HepG2 (cell line): ENCODE measurements around the gene C14orf180. TPM values are rescaled to one million over a fixed set of nuclear protein-coding genes. Genes with fewer than 3 reads are reported as not detected.

Experiments
- ATAC-seq: fragments of 200-7000 bp; cut with Tn5 transposase; 3 replicates; pipeline ENCODE4 v1.9.1; 2020; ENCODE audit warnings: mild to moderate bottlenecking, moderate library complexity
- BruUV-seq: library from RNA; stranded (reverse); fragments of 400-500 nt; replicated peaks from 2 replicates; lab custom pipeline; 2021; lab: Mats Ljungman, UMichigan
- CTCF ChIA-PET: fragments of 300-600 bp; formaldehyde crosslinking; extraction: SDS; loops from one replicate; lab custom pipeline; 2021; ENCODE audit warnings: low total read pairs, inconsistent platforms, low intra/inter-chr PET ratio; lab: Yijun Ruan, JAX
- POLR2A ChIA-PET: fragments of 350-600 bp; sonication (Branson Sonifier 250); formaldehyde crosslinking; loops from one replicate; lab custom pipeline; 2020; ENCODE audit warnings: antibody characterized with exemption, inconsistent platforms; lab: Yijun Ruan, JAX
- DNase-seq: peaks from one replicate; pipeline ENCODE4 v3.0.0-alpha.2; 2015; ENCODE audit warnings: low spot score
- FAIRE-seq: peaks from 3 replicates; lab custom pipeline; 2011; peaks lifted over from hg19 to GRCh38; lab: Jason Lieb, UNC
- H2AFZ ChIP-seq: one replicate; pipeline ENCODE4 v1.6.1; 2011; ENCODE audit warnings: low read length, inconsistent platforms
- H3K27ac ChIP-seq: fragments of 300-600 bp; 3 replicates; pipeline ENCODE4 v1.8.0; 2011; ENCODE audit warnings: mixed run types, mild to moderate bottlenecking, mixed read lengths, low read length, inconsistent platforms; ENCODE audit not compliant: insufficient read depth; ENCODE audit errors: extremely low read length
- H3K27me3 ChIP-seq, 2 experiments: fragments of 200-600 bp in 1 of 2; 2 replicates in 1 of 2; 3 replicates in 1 of 2; pipeline versions ENCODE4 v1.6.0 to v1.8.0; 2011; ENCODE audit warnings: low read length in 2 of 2, mild to moderate bottlenecking in 2 of 2, moderate library complexity in 2 of 2, inconsistent platforms in 1 of 2; ENCODE audit not compliant: insufficient read depth in 2 of 2, control insufficient read depth in 1 of 2
- H3K36me3 ChIP-seq, 2 experiments: fragments of 200-600 bp in 1 of 2; replicated peaks in 1 of 2; 2 replicates in 1 of 2; 3 replicates in 1 of 2; pipeline versions ENCODE4 v1.5.1 to v1.8.0; 2011; ENCODE audit warnings: low read length in 2 of 2, inconsistent platforms in 1 of 2; ENCODE audit not compliant: insufficient read depth in 2 of 2, control insufficient read depth in 1 of 2
- H3K4me1 ChIP-seq: 2 replicates; pipeline ENCODE4 v1.5.1; 2012; ENCODE audit warnings: low read length, inconsistent platforms; ENCODE audit not compliant: insufficient read depth
- H3K4me2 ChIP-seq: 2 replicates; pipeline ENCODE4 v1.6.0; 2011; ENCODE audit warnings: low read depth, low read length, inconsistent platforms
- H3K4me3 ChIP-seq, 3 experiments: fragments of 200-600 bp in 1 of 3; sonication (generic), shearing (Covaris generic) in 1 of 3; replicated peaks in 1 of 3; 2 replicates each; pipeline ENCODE4 v1.5.1; 2011 to 2016; ENCODE audit warnings: low read length in 3 of 3, inconsistent platforms in 2 of 3, low read depth in 2 of 3, mild to moderate bottlenecking in 2 of 3, control low read depth in 1 of 3, mixed read lengths in 1 of 3; ENCODE audit not compliant: insufficient read depth in 1 of 3
- H3K79me2 ChIP-seq: one replicate; pipeline ENCODE4 v1.6.1; 2011; ENCODE audit warnings: low read length, inconsistent platforms; ENCODE audit not compliant: insufficient read depth
- H3K9ac ChIP-seq: 2 replicates; pipeline ENCODE4 v1.6.0; 2011; ENCODE audit warnings: mild to moderate bottlenecking, low read depth, low read length, inconsistent platforms; ENCODE audit not compliant: insufficient read depth
- H3K9me3 ChIP-seq: 2 replicates; pipeline ENCODE4 v1.5.1; 2012; ENCODE audit warnings: mild to moderate bottlenecking, low read length
- H4K20me1 ChIP-seq: 2 replicates; pipeline ENCODE4 v1.6.0; 2011; ENCODE audit warnings: inconsistent platforms, mild to moderate bottlenecking, low read length, moderate library complexity; ENCODE audit not compliant: insufficient read depth
- AGO1 ChIP-seq: fragments of 200-400 bp; formaldehyde crosslinking; IDR thresholded peaks from 2 replicates; pipeline ENCODE4 v1.6.1; 2017; ENCODE audit warnings: mild to moderate bottlenecking, low read depth, low read length, moderate library complexity; ENCODE audit not compliant: poor library complexity, severe bottlenecking
- CHCHD3 ChIP-seq: sonication (generic); formaldehyde crosslinking; IDR thresholded peaks from 2 replicates; pipeline ENCODE4 v1.8.0; 2022; ENCODE audit warnings: mild to moderate bottlenecking, missing genetic modification reagents, moderate library complexity
- FOXC1 ChIP-seq: sonication (generic); formaldehyde crosslinking; IDR thresholded peaks from 2 replicates; pipeline ENCODE4 v1.8.0; 2022; ENCODE audit warnings: mild to moderate bottlenecking, missing genetic modification reagents, borderline replicate concordance
- GTF2F1 ChIP-seq: fragments of 150-350 bp; IDR thresholded peaks from 2 replicates; pipeline ENCODE4 v1.6.1; 2014; ENCODE audit warnings: low read length
- MAFG ChIP-seq: sonication (generic); formaldehyde crosslinking; IDR thresholded peaks from 2 replicates; pipeline ENCODE4 v1.5.1; 2020; ENCODE audit warnings: mild to moderate bottlenecking, missing genetic modification reagents
- NBN ChIP-seq: fragments of 450-650 bp; conservative IDR thresholded peaks from 2 replicates; pipeline ENCODE4 v1.6.1; 2017
- RXRA ChIP-seq: sonication (generic); formaldehyde crosslinking; IDR thresholded peaks from 2 replicates; pipeline ENCODE4 v1.5.1; 2020; ENCODE audit warnings: missing genetic modification reagents
- ZEB1 ChIP-seq: IDR thresholded peaks from 2 replicates; pipeline ENCODE4 v1.6.1; 2012; ENCODE audit warnings: mild to moderate bottlenecking, low read depth, inconsistent platforms; ENCODE audit not compliant: insufficient replicate concordance
- ZNF10 ChIP-seq: sonication (generic); formaldehyde crosslinking; IDR thresholded peaks from 2 replicates; pipeline ENCODE4 v1.4.0; 2020; ENCODE audit warnings: mild to moderate bottlenecking, low read depth, missing genetic modification reagents, borderline replicate concordance
- ZNF180 ChIP-seq: sonication (generic); formaldehyde crosslinking; IDR thresholded peaks from 2 replicates; pipeline ENCODE4 v1.4.0; 2020; ENCODE audit warnings: low read depth, missing genetic modification reagents, borderline replicate concordance
- ZNF33A ChIP-seq: sonication (generic); formaldehyde crosslinking; IDR thresholded peaks from 2 replicates; pipeline ENCODE4 v1.5.1; 2020; ENCODE audit warnings: missing genetic modification reagents, mild to moderate bottlenecking, moderate library complexity, borderline replicate concordance
- WGBS: methylation state at CpG from one replicate; pipeline ENCODE4 v1.1.6; 2017; ENCODE audit warnings: low lambda C conversion rate; 5-methylcytosine and 5-hydroxymethylcytosine counted together
- in situ Hi-C: cut with HindIII; loops from 2 replicates; pipeline ENCODE4 v1.10.0; 2017; ENCODE audit warnings: low pct_unique_long_range_greater_than_20kb; ENCODE audit not compliant: extremely low pct_ligation_motif_present
- intact Hi-C: fragments of 100-400 bp; cut with micrococcal nuclease; formaldehyde crosslinking; loops from one replicate; pipeline ENCODE4 v1.10.0; 2022; ENCODE audit not compliant: unreplicated experiment
- polyA plus RNA-seq, 8 experiments: library from polyadenylated mRNA; depleted of rRNA in 3 of 8; stranded (reverse) in 7 of 8; unstranded in 1 of 8; fragments of >200 nt; fragmentation: Illumina TruSeq in 4 of 8; extraction: Trizol in 4 of 8; gene quantifications; 2 replicates each; pipeline versions ENCODE4 v1.2.1 to v1.2.3, GENCODE V29; 2011 to 2016; ENCODE audit warnings: low read depth in 4 of 8, missing spikeins in 1 of 8, mixed read lengths in 1 of 8; ENCODE audit not compliant: insufficient read depth in 1 of 8
- total RNA-seq, 5 experiments: library from RNA; depleted of rRNA; stranded (reverse); fragments of >200 nt; fragmentation: Illumina TruSeq; extraction: Trizol; gene quantifications; 2 replicates each; pipeline ENCODE4 v1.2.3, GENCODE V29; 2016; ENCODE audit warnings: low read depth in 1 of 5
- TF ChIP-seq, protein P1 (sequence below): sonication (generic); formaldehyde crosslinking; IDR thresholded peaks from 2 replicates; pipeline ENCODE4 v1.5.1; 2020; ENCODE audit warnings: missing genetic modification reagents, mild to moderate bottlenecking, borderline replicate concordance

The C14orf180 gene
- total and polyA plus RNA-seq, 2 of the 13 experiments (the other 11 are each of a cell fraction or from before 2014, with no cell fraction given) = not detected

DNA sequence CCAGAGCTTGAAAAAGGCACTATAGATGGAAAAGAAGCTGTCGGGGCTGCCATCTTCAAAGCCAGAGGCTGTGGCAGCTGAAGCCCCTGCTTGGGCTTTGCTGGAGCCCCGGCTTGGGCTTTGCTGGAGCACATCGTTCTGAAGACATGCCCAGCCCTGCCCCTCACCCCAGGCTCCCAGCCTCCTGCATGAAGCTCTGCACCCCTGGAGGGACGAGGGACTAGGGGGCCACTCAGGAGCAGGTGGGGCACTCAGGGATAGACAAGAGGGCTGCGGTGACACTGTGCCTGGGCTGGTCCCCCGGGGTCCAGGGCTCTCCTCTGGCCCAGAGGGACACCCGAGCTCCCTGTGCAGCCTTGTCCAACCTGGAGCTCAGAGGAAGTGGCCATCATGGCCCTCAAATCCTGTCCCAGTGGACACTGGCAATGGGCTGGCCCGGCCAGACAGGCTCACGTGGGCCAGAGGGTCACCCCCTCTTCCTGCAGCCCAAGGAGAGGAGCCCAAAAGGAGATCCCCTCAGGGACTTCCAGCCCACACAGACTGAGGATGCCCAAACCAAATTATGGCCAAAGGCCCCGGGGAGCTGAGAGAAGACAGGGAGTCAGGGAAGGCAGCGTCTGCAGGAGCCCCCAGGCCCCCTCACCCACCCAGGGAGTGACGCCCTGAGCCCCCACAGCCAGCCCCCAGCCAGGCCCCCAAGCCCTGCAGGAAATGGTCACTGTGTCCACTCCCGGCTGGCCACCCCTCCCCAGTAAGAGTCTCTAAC is 23.1 kb upstream of the C14orf180 start (continued):
- TF ChIP-seq, protein P1, sequence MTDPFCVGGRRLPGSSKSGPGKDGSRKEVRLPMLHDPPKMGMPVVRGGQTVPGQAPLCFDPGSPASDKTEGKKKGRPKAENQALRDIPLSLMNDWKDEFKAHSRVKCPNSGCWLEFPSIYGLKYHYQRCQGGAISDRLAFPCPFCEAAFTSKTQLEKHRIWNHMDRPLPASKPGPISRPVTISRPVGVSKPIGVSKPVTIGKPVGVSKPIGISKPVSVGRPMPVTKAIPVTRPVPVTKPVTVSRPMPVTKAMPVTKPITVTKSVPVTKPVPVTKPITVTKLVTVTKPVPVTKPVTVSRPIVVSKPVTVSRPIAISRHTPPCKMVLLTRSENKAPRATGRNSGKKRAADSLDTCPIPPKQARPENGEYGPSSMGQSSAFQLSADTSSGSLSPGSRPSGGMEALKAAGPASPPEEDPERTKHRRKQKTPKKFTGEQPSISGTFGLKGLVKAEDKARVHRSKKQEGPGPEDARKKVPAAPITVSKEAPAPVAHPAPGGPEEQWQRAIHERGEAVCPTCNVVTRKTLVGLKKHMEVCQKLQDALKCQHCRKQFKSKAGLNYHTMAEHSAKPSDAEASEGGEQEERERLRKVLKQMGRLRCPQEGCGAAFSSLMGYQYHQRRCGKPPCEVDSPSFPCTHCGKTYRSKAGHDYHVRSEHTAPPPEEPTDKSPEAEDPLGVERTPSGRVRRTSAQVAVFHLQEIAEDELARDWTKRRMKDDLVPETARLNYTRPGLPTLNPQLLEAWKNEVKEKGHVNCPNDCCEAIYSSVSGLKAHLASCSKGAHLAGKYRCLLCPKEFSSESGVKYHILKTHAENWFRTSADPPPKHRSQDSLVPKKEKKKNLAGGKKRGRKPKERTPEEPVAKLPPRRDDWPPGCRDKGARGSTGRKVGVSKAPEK = no peak
- no peak for TF ChIP-seq FOXC1 (CRISPR knock-in tag)
- no peak for TF ChIP-seq ZNF33A (CRISPR knock-in tag)
- no peak for TF ChIP-seq ZNF180 (CRISPR knock-in tag)
- no peak for TF ChIP-seq MAFG (CRISPR knock-in tag)
- no peak for TF ChIP-seq AGO1
- no peak for TF ChIP-seq GTF2F1
- TF ChIP-seq ZNF10 (CRISPR knock-in tag) = no peak
- TF ChIP-seq ZEB1 = no peak

DNA sequence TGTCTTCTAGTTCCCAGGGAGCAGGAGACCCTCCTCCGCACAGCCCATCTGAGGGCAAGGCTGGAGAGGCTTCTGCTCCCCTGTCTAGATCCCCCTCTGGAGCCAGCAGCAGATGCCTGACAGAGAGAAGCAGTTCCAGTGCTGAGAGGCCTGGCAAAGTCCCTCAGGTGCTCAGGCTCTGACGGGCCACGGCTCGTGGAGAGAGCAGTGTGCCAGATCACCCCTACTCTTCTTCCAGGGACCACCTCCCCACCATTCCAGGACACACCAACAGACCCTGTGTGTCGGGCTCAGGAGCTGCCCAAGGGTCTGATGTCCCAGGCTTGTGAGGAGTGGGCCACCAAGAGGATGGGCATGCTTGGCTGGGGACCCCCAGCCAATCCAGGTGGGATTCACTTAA is 22.5 kb upstream of the C14orf180 start:
- Histone ChIP-seq H2AFZ (no peak overlapping the region), H3K27ac (no peak overlapping the region), H4K20me1 (0 out of 2 replicates have a peak, but pooled peaks cover 3% of the 10 kb centered on the region), H3K9me3 (no peaks in the 10 kb centered on the region), H3K79me2 (no peaks in the 10 kb centered on the region), H3K36me3 (no peaks in the 10 kb centered on the region), H3K4me2 (no peak overlapping the region), H3K4me3 (no peak overlapping the region), H3K9ac (no peak overlapping the region), H3K4me1 (no peaks in the 10 kb centered on the region), H3K27me3 (peaks cover 12 to 84% of the 10 kb centered on the region in 2 experiments)
- ATAC-seq (no peak), FAIRE-seq (no peak)
- WGBS = 0% methylated on average over 2 of the region's 5 CpGs
- no TSS peak for BruUV-seq
- ChIA-PET POLR2A (no interaction called here), CTCF (no interaction called here)
- in situ Hi-C loops (no loop called here), intact Hi-C loops (no loop called here)
- TF ChIP-seq CHCHD3 (CRISPR knock-in tag) = no peak
- TF ChIP-seq RXRA (CRISPR knock-in tag) = no peak
- no peak for TF ChIP-seq NBN
- TF ChIP-seq ZNF10 (CRISPR knock-in tag) = no peak
- TF ChIP-seq, all 625 proteins: peak for 0
- DNase-seq = no peak
